NT2/D1 (cell line): ENCODE data around the gene TNFRSF1A.

Experiments
- DNase-seq: peaks from one replicate; pipeline ENCODE4 v3.0.0-alpha.2; 2011; ENCODE audit warnings: low read depth, low spot score
- H3K27me3 ChIP-seq: 2 replicates; pipeline ENCODE4 v1.6.0; 2011; ENCODE audit warnings: mild to moderate bottlenecking; ENCODE audit not compliant: insufficient read length, insufficient read depth
- H3K36me3 ChIP-seq: 2 replicates; pipeline ENCODE4 v1.6.1; 2011; ENCODE audit warnings: mild to moderate bottlenecking, low read length, mixed read lengths; ENCODE audit not compliant: insufficient read depth, insufficient read length
- H3K4me1 ChIP-seq: 2 replicates; pipeline ENCODE4 v1.5.1; 2011; ENCODE audit not compliant: insufficient read depth, insufficient read length
- H3K4me3 ChIP-seq: 2 replicates; pipeline ENCODE4 v1.5.1; 2011; ENCODE audit warnings: low read depth; ENCODE audit not compliant: insufficient read length
- H3K9ac ChIP-seq: 2 replicates; pipeline ENCODE4 v1.6.0; 2011; ENCODE audit warnings: low read depth; ENCODE audit not compliant: insufficient read length
- H3K9me3 ChIP-seq: 2 replicates; pipeline ENCODE4 v1.5.1; 2011; ENCODE audit warnings: mild to moderate bottlenecking, low read length; ENCODE audit not compliant: insufficient read depth
- SUZ12 ChIP-seq: IDR thresholded peaks from 2 replicates; pipeline ENCODE4 v1.6.1; 2011; ENCODE audit not compliant: insufficient read length, insufficient read depth; ENCODE audit errors: extremely low read depth
- YY1 ChIP-seq: IDR thresholded peaks from 2 replicates; pipeline ENCODE4 v1.6.1; 2011; ENCODE audit not compliant: insufficient read length, insufficient read depth
- ZNF274 ChIP-seq: IDR thresholded peaks from 2 replicates; pipeline ENCODE4 v1.6.1; 2011; ENCODE audit warnings: mild to moderate bottlenecking, low read depth, low read length

Gene TNFRSF1A

DNA sequence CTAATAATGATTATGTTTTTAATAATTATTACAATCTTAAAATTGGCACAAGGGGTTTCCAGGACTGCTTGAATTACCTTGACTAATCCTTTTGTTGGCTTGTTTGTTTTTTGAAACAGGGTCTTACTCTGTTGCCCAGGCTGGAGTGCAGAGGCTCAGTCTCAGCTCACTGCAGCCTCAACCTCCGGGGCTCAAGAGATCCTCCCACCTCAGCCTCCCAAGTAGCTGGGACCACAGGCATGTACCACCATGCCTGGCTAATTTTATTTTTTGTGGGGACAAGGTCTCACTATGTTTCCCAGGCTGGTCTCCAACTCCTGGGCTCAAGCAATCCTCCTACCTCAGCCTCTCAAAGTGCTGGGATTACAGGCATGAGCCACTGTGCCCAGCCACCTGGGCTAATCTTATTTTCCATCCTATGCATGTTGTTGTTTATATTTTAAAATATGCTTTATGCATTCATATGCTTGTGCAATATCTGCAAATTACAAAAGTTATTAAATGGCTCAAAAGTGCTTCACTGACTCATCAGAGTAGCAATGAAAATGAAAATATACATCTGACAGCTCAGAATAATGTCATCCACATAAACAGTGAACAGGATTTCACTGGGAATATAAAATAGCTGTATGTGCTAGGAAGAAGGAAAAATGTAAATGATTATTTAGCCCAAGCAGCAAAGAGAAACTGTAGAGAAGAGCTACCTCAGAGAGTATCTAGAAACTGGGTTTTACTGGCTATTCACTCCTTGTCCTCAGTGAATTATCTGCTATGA lies 56.2 kb downstream of the TNFRSF1A start:
- Histone ChIP-seq H3K4me1 (peaks cover 16% of the 10 kb centered on the region), H3K9ac (no peak overlapping the region), H3K9me3 (peaks cover 7% of the 10 kb centered on the region; the same call in 1 of the 2 replicates), H3K4me3 (no peak overlapping the region), H3K36me3 (no peaks in the 10 kb centered on the region), H3K27me3 (no peaks in the 10 kb centered on the region)
- TF ChIP-seq ZNF274 (no peak), SUZ12 (no peak), YY1 (no peak)
- no peak for DNase-seq

DNA sequence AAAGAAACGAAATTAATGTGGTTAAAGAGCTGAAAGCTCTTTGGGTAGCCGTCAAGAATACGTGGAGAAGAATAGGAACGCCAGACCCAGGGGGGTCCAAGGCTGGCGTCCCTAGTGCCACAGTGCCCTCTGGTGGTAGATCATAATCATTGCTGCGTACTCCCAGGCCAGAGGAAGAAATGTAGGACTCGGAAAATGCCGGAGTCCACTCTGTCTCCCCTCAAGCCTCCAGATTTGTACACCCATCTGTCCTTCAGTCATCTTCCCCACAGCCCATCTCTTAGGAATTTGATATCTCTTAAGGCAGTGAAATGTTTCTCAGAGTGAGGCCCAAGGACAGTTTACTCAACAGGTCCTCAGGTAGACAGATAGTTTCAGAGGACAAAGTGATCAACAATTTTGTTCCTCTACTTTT lies 56.8 kb downstream of the TNFRSF1A start:
- DNase-seq: peak; percentile 92
- Histone ChIP-seq H3K9ac (no peak overlapping the region), H3K4me3 (no peak overlapping the region), H3K36me3 (no peaks in the 10 kb centered on the region), H3K9me3 (peaks cover 7% of the 10 kb centered on the region; the same call in 1 of the 2 replicates), H3K27me3 (no peaks in the 10 kb centered on the region), H3K4me1 (peaks cover 21% of the 10 kb centered on the region)
- no peak for TF ChIP-seq ZNF274
- TF ChIP-seq SUZ12: no peak
- TF ChIP-seq YY1: no peak

DNA sequence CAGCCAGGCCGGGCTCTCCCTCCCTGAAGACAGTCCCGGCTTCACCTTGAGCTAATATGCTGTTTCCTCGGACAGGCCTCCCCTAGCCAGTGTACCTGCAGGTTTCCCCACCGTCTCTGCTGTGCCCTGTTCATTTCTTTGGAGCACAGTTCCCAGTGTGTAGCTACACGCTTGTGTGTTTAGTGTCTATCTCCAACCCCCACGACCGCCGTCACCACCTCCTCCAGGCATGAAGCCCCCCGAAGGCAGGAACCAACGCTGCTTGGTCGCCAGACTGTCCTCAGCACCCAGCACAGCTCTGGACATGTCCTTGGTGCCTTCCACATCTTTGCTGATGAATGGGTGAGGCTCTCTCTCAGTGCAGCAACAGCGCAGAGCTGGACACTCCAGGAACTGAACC lies 57.6 kb downstream of the TNFRSF1A start:
- Histone ChIP-seq H3K4me1 (peaks cover 29% of the 10 kb centered on the region), H3K9me3 (no peaks in the 10 kb centered on the region), H3K36me3 (no peaks in the 10 kb centered on the region), H3K4me3 (no peak overlapping the region), H3K27me3 (no peaks in the 10 kb centered on the region), H3K9ac (no peak overlapping the region)
- TF ChIP-seq SUZ12: no peak
- no peak for TF ChIP-seq YY1
- no peak for TF ChIP-seq ZNF274
- DNase-seq: no peak

DNA sequence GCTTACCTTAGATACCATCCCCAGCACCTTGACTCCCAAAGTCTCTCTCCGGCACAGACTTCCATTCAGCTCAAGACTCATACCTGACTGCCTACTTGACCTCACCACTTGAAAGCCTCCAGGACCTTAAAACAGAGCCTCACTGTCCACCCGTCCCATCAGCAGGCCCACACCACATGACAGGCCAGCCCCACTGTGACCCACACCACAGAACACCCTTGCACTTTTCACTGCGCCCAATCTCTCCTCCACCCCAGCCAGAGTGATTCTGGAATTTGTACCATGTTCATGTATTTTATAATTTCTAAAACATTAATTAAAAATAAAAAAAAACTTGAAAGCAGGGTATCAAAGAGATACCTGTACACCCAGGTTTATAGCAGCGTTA lies 59.4 kb downstream of the TNFRSF1A start:
- H3K36me3 ChIP-seq: no peaks in the 10 kb centered on the region
- no peak for DNase-seq
- no peaks in the 10 kb centered on the region for H3K9me3 ChIP-seq
- no peaks in the 10 kb centered on the region for H3K27me3 ChIP-seq
- H3K9ac ChIP-seq: peak overlapping the region; percentile 45
- H3K4me3 ChIP-seq: no peak overlapping the region
- H3K4me1 ChIP-seq: peaks cover 37% of the 10 kb centered on the region
- TF ChIP-seq ZNF274: no peak
- TF ChIP-seq YY1: no peak
- no peak for TF ChIP-seq SUZ12

DNA sequence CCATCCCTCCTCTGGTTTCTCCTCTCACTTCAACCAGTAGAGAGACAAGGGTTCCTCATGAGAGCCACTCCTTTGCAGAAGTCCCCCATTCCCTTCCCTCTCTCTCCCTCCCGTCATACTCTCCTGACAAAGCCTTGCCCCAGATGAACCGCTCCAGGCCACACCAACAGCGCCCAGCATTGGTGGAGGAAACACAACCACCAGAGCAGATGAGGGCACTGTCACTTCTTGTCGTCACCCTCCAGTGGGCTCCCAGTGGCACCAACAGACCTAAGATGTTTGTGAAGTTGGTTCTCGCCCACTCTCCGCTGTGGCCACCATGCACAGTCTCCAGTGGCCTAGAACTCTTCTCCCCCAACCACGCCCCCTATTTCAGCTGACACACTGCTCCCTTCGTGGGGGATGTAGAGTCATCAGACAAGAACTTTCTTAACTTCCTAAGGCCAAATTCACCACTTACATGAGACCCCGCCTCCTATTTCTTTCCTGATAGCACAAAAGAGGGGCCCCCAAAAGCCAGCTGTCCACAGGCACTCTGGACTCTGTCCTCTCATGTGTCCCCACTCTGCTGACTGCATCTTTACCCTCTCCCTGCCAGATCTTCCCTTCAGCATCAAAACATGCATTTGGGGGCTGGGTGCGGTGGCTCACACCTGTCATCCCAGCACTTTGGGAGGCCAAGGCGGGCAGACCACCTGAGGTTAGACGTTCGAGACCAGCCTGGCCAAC lies 60.6 kb downstream of the TNFRSF1A start:
- H3K4me3 ChIP-seq: no peak overlapping the region

DNA sequence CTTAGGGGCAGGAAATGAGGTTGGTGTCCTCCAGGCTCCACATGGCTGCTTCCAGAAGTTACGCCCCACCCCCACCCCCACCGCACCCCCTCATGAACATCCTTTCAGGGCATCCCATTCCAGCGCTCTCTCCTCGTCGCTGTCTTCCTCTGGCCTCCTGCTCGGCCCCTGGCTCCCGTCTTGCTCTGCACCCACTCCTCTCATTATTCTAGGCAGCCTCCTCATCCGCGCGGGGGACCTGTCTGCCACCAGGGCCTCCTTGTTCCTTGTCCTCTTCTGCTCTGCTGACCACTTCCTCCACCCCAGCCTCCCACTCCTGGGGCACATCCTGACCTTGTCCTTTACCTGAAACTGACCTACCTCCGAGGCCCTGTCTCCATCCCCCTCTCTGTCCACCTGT lies 61.2 kb downstream of the TNFRSF1A start:
- Histone ChIP-seq H3K9ac (peak overlapping the region; percentile 34), H3K27me3 (no peaks in the 10 kb centered on the region), H3K4me3 (no peak overlapping the region), H3K36me3 (no peaks in the 10 kb centered on the region), H3K9me3 (no peaks in the 10 kb centered on the region), H3K4me1 (peaks cover 42% of the 10 kb centered on the region)
- no peak for DNase-seq
- TF ChIP-seq YY1 (no peak), SUZ12 (no peak), ZNF274 (no peak)

More for the DNA sequence above, 60.6 kb downstream of the TNFRSF1A start:
- no peaks in the 10 kb centered on the region for H3K36me3 ChIP-seq
- no peaks in the 10 kb centered on the region for H3K27me3 ChIP-seq
- TF ChIP-seq ZNF274 (no peak), YY1 (no peak), SUZ12 (no peak)
- no peaks in the 10 kb centered on the region for H3K9me3 ChIP-seq
- H3K9ac ChIP-seq: peak overlapping the region; percentile 45
- H3K4me1 ChIP-seq: peaks cover 42% of the 10 kb centered on the region
- no peak for DNase-seq

DNA sequence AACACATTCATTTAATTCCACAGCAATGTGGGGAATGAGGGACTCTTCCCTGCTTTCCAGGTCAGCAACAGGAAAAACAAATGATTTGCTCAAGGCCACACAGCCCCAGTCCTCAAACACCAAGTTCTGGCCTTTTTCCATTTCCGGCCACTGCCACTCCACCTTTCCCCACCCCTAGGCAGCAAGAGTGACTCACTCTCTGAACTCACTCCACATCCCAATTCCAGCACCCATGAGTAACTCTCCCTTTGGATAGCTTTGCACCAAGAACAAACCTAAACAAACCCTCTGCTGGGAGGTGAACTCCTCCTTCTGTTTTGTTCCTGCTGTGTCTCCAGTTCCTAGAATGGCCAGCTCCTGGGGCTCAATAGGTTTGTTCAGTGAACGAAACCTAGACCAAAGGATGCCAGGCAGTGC lies 61.8 kb downstream of the TNFRSF1A start:
- H3K9ac ChIP-seq: peak overlapping the region; percentile 1
- no peak for DNase-seq
- H3K27me3 ChIP-seq: no peaks in the 10 kb centered on the region
- peaks cover 45% of the 10 kb centered on the region for H3K4me1 ChIP-seq
- no peaks in the 10 kb centered on the region for H3K9me3 ChIP-seq
- no peaks in the 10 kb centered on the region for H3K36me3 ChIP-seq
- H3K4me3 ChIP-seq: no peak overlapping the region
- TF ChIP-seq YY1 (no peak), ZNF274 (no peak), SUZ12 (no peak)
